Amniotic stem cell (primary cell): Measurements from ENCODE around the gene TOM1.

Experiments used
- DNase-seq: peaks from one replicate; lab custom pipeline; 2025; lab: John Stamatoyannopoulos, UW

Gene TOM1

DNA sequence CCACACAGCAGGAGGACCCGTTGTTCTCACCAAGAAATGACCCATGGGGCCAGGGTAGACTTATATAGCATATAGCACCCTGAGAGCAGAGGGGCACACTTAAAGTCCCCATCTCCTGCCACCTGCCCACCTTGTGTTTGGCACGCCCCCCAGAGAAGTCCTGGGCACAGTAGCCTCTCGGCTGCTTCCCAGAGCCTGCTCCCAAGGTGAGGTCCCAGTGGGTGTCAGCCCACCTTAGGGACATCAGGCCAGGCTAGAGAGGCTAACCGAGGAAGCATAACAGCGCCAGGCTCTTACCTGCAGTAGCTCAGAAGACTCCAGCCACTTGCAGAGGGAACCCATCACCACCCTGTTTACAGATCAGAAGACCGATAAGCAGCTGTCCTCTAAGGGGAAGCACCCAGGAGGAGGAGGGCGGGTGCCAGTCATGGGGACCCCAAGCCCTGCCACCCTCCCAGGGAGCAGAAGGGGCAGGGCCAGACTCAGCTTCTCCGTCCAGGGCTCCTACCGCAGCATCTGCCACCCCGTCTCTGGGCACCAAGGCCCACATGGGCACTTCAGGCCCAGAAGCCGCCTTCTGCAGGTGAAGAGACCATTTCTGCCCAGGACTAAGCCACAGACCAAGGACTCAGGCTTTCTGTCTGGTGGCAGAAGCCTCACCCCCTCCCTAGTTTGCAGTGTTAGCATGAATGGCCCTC lies 46.3 kb downstream of the TOM1 start:
- DNase-seq, result no peak

- DNase-seq, result no peak
Observed at GRCh38 chr22:35346596-35347220, 47.0 kb downstream of the TOM1 start.

DNA sequence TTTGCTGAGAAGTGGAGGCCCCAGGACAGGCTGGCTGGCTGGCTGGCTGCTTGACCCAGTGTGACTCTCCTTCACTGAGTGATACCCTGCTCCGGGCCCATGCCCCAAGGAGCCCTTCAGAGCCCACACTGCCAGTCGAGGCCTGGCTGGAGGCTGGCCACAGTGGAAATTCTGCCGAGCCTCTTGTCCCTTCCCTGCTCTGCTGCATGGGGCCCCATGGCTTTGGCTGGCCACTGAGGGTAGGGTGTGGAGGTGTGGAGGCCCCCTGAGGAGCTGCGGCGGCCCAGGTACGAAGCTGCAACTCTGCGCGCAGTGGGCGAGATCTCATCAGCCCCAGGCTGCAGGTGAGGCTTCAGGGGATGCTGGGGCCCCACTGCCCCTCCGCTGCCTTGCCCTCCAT lies 47.8 kb downstream of the TOM1 start:
- DNase-seq, result no peak

DNA sequence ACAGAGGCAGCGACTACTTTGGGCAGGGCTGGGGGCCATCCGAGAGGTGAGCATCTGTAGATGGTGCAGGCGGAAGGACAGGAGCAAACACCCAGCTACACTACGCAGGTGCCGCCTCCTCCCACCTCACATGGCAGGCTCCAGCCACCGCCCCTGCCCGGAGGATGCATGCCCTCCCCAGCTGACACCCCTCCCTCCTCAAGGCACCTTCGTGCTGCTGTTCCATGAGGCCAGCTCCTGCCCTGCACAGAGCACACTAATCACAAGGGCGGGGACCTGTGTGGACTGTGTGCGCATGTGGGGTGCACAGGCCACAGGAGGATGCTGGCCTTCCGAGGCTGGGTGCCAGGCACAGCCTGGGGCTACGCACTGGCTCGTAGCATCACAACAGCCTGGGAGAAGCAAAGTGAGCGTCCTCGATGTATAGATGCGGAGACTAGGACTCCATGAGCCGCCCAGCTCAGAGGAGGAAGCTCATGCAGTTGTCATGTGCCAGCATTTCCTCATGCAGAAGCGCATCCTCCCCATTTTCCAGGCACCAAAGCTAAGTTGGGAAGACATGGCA lies 48.4 kb downstream of the TOM1 start:
- DNase-seq, result no peak

DNA sequence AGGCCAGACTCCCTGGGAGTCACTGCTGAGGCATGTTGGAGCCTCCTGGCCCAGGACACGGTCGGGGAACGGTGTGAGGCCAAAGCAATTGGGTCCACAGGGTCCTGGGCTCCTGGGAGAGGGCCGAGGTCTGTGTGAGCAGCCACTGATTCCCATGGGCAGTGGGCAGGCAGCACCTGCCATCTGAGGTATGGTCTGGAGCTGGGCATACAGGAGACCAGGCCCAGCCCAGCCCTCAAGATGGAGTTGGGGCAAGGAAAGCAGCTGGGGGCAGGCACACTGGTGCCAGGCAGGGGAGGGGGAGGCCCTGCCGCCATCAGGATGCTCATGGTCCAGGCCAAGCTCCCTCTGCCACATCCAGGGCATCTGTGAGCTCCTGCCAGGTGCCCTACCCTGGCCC lies 49.0 kb downstream of the TOM1 start:
- no peak for DNase-seq

GRCh38 chr22:35349368-35349703 lies 49.6 kb downstream of the TOM1 start:
- no peak for DNase-seq

DNA sequence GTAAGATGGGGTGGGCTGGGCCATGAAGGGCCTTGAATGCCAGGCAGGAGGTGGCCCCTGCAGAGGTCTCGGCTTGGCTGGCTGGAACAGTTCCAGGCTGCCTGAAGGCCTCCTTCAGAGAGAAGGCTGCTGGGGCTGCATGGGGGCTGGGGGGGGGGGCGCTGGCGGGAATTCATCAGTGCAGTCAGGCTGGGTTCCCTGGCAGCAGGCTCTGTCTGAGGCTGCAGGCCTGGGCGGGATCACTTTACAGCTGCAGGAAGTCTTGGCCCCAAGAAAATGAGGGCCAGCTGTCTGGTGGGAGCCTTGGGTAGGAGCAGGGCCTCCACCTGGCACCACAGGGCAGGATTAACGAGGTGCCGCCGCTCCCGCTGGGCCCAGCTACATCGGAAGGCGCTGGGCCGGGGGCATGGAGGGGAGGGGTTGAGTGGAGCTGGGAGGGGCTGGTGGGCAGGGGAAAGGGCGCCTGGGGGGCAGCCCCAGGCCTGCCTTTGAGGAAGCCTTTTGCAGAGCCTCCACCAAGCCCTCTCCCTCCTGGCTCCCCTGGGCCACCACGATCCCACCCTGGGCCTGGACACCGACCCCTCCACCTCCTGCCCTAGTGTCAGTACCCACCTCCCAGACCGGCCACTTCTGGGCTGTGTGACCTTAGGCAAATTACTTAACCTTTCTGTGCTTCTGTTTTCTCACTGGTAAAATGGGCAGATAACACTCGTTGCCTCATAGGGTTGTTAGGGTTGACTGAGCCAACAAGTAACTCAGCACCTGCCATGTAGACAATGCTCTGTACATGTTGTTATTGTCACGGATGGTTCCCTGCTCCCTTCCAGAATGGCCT lies 50.2 kb downstream of the TOM1 start:
- no peak for DNase-seq

- peak; percentile 89 for DNase-seq
Observed at GRCh38 chr22:35350539-35351503, 51.1 kb downstream of the TOM1 start.

DNA sequence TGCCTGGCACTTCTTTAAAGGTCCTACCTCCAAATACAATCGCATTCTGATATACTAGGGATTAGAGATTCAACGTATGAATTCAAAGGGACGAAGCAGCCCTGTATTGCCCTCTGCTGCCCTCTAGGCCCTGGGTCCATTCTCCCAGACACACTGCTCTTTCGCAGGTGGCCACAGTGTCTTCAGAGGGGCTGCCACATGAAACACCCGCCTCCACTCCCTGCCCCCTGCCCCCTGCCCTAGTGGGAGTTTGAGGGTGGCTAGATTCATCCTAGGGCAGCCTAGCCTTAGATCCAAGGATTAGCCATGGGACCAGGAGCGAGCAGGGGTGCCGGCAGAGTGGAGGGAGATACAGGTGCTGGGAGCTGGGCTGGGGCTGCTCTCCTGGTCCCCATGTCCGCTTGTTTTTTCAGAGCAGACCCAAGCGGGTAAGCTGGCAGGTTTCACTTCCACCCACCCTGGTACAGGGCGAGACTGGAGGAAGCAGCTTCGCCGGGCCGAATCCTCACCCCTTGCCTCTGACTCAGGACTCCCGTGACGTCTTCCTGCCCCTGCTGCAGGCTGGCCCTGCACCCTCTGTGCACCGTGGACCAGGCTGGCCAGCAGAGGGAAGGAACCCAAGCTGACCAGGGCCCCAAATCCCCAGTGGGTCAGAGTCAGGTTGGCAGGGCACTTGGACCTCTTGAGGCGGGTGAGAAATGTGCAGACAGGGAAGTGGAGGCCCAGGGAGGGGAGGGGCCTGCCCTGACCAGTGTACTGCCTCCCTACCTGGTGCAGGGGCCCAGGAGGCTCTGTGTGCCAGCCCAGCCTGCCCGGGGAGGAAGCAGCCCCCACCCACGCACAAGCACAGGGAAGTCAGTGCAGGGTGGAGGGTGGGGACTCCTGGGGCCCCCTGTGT lies 52.8 kb downstream of the TOM1 start:
- no peak for DNase-seq

GRCh38 chr22:35353318-35353717 lies 53.6 kb downstream of the TOM1 start:
- no peak for DNase-seq

- no peak for DNase-seq
Observed at GRCh38 chr22:35354068-35354467, 54.4 kb downstream of the TOM1 start.

- no peak for DNase-seq
Observed at GRCh38 chr22:35357883-35358621, 58.4 kb downstream of the TOM1 start.

DNA sequence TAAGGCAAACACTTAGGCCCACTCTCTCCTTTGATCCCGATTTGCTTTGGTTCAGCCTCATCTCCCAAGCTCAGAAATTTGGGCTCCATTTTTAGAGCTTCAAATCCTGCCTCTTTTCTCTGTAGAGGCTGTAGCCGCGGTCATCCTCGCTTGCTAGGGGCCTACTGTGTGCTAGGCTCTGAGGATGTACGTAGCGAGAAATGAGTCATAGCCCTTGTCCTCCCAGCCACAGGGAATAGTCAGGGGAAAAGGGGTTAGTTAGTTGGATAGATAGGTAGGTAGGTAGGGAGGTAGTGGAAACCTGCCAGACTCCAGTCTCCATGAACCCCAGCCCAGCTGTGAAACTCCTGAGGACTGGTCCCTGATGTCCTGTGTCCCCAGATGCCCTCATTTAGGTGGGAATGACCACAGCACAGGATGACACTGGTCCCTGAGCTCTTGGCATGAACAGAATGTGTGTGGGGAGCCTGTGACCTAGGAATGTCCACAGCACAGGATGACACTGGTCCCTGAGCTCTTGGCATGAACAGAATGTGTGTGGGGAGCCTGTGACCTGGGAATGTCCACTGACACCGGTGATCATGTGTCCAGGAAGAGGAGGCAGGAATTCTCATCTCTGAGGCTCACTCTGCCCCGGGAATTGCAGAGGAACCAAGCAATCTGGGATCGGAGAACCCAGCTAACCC lies 59.8 kb downstream of the TOM1 start:
- no peak for DNase-seq

DNA sequence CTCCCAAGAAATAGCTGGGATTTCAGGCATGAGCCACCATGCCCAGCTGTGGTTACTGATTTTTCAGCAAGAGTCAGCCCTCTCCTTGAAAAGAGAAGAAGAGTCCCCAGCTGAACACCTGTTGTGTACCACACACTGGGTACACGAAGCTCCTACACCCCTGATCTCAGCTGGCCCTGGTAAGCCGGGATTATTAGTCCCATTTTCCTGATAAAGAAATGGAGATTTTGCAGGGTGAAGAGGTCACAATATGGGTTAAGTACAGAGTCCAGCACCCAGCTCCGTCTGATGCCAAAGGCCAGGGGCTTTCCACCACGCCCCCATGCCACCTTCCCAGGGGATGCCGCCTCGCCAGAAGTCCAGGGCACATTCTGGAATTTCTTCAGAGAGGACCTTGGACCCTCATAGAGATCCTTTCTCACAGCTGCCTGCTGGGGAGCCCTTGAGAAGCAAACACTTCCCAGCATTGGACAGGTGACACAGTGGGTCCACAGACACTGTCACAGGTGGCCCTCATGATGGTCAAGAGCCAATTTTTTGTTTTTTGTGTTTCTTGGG lies 61.4 kb downstream of the TOM1 start:
- no peak for DNase-seq

DNA sequence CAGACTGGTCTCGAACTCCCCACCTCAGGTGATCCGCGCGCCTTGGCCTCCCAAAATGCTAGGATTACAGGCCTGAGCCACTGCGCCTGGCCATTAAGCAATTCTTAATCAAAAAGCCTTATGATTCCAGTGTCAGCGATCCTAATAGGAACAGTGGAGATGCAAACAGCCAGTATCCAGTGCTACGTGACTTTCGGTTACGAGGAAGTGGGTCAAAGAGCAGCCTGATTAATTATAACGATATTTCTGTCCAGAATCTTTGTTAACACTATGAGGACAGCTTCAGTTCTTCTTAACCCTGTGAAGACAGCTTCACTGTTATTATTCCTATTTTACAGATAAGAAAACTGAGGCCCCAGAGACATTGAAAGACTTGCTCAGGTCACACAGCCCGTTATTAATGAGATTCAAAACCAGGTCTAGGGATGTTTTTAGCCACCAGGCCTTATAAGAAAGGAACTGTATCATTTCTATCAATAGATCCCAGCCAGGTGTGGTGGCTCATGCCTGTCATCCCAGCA lies 63.9 kb downstream of the TOM1 start:
- DNase-seq, result no peak

DNA sequence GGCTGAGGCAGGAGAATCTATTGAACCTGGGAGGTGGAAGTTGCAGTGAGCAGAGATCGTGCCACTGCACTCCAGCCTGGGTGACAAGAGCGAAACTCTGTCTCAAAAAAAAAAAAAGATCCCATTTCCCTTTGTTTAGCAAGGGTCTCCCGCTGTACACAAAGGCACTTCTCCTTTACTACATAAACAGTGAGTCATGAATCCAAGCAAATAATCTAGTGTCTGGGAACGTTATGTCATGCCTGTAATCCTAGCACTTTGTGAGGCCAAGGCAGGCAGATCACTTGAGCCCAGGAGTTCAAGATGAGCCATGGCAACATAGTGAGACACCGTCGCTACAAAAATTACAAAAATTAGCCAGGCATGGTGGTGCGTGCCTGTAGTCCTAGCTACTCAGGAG lies 64.5 kb downstream of the TOM1 start:
- DNase-seq, result peak; percentile 31

- no peak for DNase-seq
Observed at GRCh38 chr22:35367331-35367886, 67.7 kb downstream of the TOM1 start.

DNA sequence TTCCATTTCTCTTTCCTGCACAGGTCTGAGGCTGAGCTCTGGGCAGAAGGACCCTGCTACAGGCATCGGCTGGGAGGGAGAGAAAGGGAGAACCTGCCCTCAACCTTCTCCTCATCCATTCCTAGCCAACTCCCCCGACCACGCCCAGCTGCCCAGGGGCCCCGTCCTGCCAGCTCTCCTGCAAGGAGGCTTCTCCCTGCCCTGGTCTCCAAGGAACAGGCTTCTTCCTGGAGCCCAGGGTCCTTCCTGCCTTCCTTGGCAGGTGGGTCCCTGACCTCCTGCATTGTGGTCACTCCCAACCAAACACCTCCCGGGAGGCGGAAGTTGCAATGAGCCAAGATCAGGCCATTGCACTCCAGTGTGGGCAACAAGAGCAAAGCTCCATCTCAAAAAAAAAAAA lies 68.7 kb downstream of the TOM1 start:
- DNase-seq, result no peak
